Measurements from ENCODE around the gene MYO18B. TPM values are rescaled to one million over a fixed set of nuclear protein-coding genes. Genes with fewer than 3 reads are reported as not detected.

MYO18B gene
- total RNA-seq, 1 donor from 2014 or later, result 0.07 TPM

Other genes starting within 250 kb of the MYO18B start
- gene GRK3, start 177.5 kb upstream of the MYO18B start, total RNA-seq, result 13.8 to 15.0 TPM (median 14.6 TPM) in 3 replicates

Data from mesothelial cell of epicardium (in vitro differentiated cells).